Measurements from ENCODE around the gene TTC28.
A peak's percentile ranks its signal among the peaks of the same experiment; 100 is the strongest.

TTC28 gene

GRCh38 chr22:28118957-28119631 lies 560.5 kb downstream of the TTC28 start:
- H3K4me1 ChIP-seq (ENCODE audit: control insufficient read depth in 1 of 2, insufficient read depth in 2 of 2, low read length in 2 of 2): peaks cover 5 to 25% of the 10 kb centered on the region in 2 donors
- H3K4me3 ChIP-seq (ENCODE audit: low read depth in 1 of 2, low read length in 2 of 2): no peak overlapping the region
- H3K27me3 ChIP-seq (ENCODE audit: low read depth, low read length): no peaks in the 10 kb centered on the region
- no peaks in the 10 kb centered on the region for H3K9me3 ChIP-seq (ENCODE audit: control insufficient read depth in 1 of 2, low read length in 2 of 2)
- H3K27ac ChIP-seq (ENCODE audit: low read length): no peak overlapping the region
- no peaks in the 10 kb centered on the region for H3K36me3 ChIP-seq (ENCODE audit: control insufficient read depth in 1 of 2, insufficient read depth in 2 of 2, low read length in 2 of 2)

GRCh38 chr22:28116219-28116673 lies 563.4 kb downstream of the TTC28 start:
- peaks cover 5 to 43% of the 10 kb centered on the region in 2 donors for H3K4me1 ChIP-seq (ENCODE audit: control insufficient read depth in 1 of 2, insufficient read depth in 2 of 2, low read length in 2 of 2)
- H3K27ac ChIP-seq (ENCODE audit: low read length): peak overlapping the region; percentile 50
- H3K9me3 ChIP-seq (ENCODE audit: control insufficient read depth in 1 of 2, low read length in 2 of 2): no peaks in the 10 kb centered on the region
- H3K27me3 ChIP-seq (ENCODE audit: low read depth, low read length): no peaks in the 10 kb centered on the region
- no peaks in the 10 kb centered on the region for H3K36me3 ChIP-seq (ENCODE audit: control insufficient read depth in 1 of 2, insufficient read depth in 2 of 2, low read length in 2 of 2)
- no peak overlapping the region for H3K4me3 ChIP-seq (ENCODE audit: low read depth in 1 of 2, low read length in 2 of 2)

- H3K27ac ChIP-seq (ENCODE audit: low read length): no peak overlapping the region
- no peaks in the 10 kb centered on the region for H3K36me3 ChIP-seq (ENCODE audit: control insufficient read depth in 1 of 2, insufficient read depth in 2 of 2, low read length in 2 of 2)
- no peak overlapping the region for H3K4me3 ChIP-seq (ENCODE audit: low read depth in 1 of 2, low read length in 2 of 2)
- no peaks in the 10 kb centered on the region for H3K27me3 ChIP-seq (ENCODE audit: low read depth, low read length)
- peaks cover 3 to 42% of the 10 kb centered on the region in 2 donors for H3K4me1 ChIP-seq (ENCODE audit: control insufficient read depth in 1 of 2, insufficient read depth in 2 of 2, low read length in 2 of 2)
- H3K9me3 ChIP-seq (ENCODE audit: control insufficient read depth in 1 of 2, low read length in 2 of 2): no peaks in the 10 kb centered on the region
Observed at GRCh38 chr22:28115426-28115825, 564.2 kb downstream of the TTC28 start.

GRCh38 chr22:28112548-28113043 lies 567.0 kb downstream of the TTC28 start:
- Histone ChIP-seq H3K27ac (ENCODE audit: low read length) (no peak overlapping the region), H3K9me3 (ENCODE audit: control insufficient read depth in 1 of 2, low read length in 2 of 2) (no peaks in the 10 kb centered on the region), H3K27me3 (ENCODE audit: low read depth, low read length) (no peaks in the 10 kb centered on the region), H3K4me1 (ENCODE audit: control insufficient read depth in 1 of 2, insufficient read depth in 2 of 2, low read length in 2 of 2) (peaks cover 0 to 35% of the 10 kb centered on the region in 2 donors), H3K36me3 (ENCODE audit: control insufficient read depth in 1 of 2, insufficient read depth in 2 of 2, low read length in 2 of 2) (peaks cover 2 to 5% of the 10 kb centered on the region in 2 donors), H3K4me3 (ENCODE audit: low read depth in 1 of 2, low read length in 2 of 2) (no peak overlapping the region)

GRCh38 chr22:28112190-28112544 lies 567.5 kb downstream of the TTC28 start:
- H3K27me3 ChIP-seq (ENCODE audit: low read depth, low read length): no peaks in the 10 kb centered on the region
- H3K9me3 ChIP-seq (ENCODE audit: control insufficient read depth in 1 of 2, low read length in 2 of 2): no peaks in the 10 kb centered on the region
- peaks cover 3 to 5% of the 10 kb centered on the region in 2 donors for H3K36me3 ChIP-seq (ENCODE audit: control insufficient read depth in 1 of 2, insufficient read depth in 2 of 2, low read length in 2 of 2)
- peaks cover 0 to 35% of the 10 kb centered on the region in 2 donors for H3K4me1 ChIP-seq (ENCODE audit: control insufficient read depth in 1 of 2, insufficient read depth in 2 of 2, low read length in 2 of 2)
- no peak overlapping the region for H3K27ac ChIP-seq (ENCODE audit: low read length)
- H3K4me3 ChIP-seq (ENCODE audit: low read depth in 1 of 2, low read length in 2 of 2): no peak overlapping the region

GRCh38 chr22:28111501-28112189 lies 568.0 kb downstream of the TTC28 start:
- Histone ChIP-seq H3K36me3 (ENCODE audit: control insufficient read depth in 1 of 2, insufficient read depth in 2 of 2, low read length in 2 of 2) (peaks cover 3 to 5% of the 10 kb centered on the region in 2 donors), H3K27me3 (ENCODE audit: low read depth, low read length) (no peaks in the 10 kb centered on the region), H3K27ac (ENCODE audit: low read length) (no peak overlapping the region), H3K4me1 (ENCODE audit: control insufficient read depth in 1 of 2, insufficient read depth in 2 of 2, low read length in 2 of 2) (peaks cover 0 to 30% of the 10 kb centered on the region in 2 donors), H3K9me3 (ENCODE audit: control insufficient read depth in 1 of 2, low read length in 2 of 2) (no peaks in the 10 kb centered on the region), H3K4me3 (ENCODE audit: low read depth in 1 of 2, low read length in 2 of 2) (no peak overlapping the region)

- Histone ChIP-seq H3K27ac (ENCODE audit: low read length) (no peak overlapping the region), H3K27me3 (ENCODE audit: low read depth, low read length) (no peaks in the 10 kb centered on the region), H3K4me3 (ENCODE audit: low read depth in 1 of 2, low read length in 2 of 2) (no peak overlapping the region), H3K36me3 (ENCODE audit: control insufficient read depth in 1 of 2, insufficient read depth in 2 of 2, low read length in 2 of 2) (peaks cover 3 to 11% of the 10 kb centered on the region in 2 donors), H3K9me3 (ENCODE audit: control insufficient read depth in 1 of 2, low read length in 2 of 2) (no peaks in the 10 kb centered on the region), H3K4me1 (ENCODE audit: control insufficient read depth in 1 of 2, insufficient read depth in 2 of 2, low read length in 2 of 2) (peaks cover 0 to 18% of the 10 kb centered on the region in 2 donors)
Observed at GRCh38 chr22:28108851-28109250, 570.8 kb downstream of the TTC28 start.

GRCh38 chr22:28106617-28107016 lies 573.0 kb downstream of the TTC28 start:
- H3K36me3 ChIP-seq (ENCODE audit: control insufficient read depth in 1 of 2, insufficient read depth in 2 of 2, low read length in 2 of 2): peaks cover 3 to 11% of the 10 kb centered on the region in 2 donors
- no peaks in the 10 kb centered on the region for H3K9me3 ChIP-seq (ENCODE audit: control insufficient read depth in 1 of 2, low read length in 2 of 2)
- H3K27ac ChIP-seq (ENCODE audit: low read length): no peak overlapping the region
- peaks cover 0 to 6% of the 10 kb centered on the region in 2 donors for H3K4me1 ChIP-seq (ENCODE audit: control insufficient read depth in 1 of 2, insufficient read depth in 2 of 2, low read length in 2 of 2)
- no peaks in the 10 kb centered on the region for H3K27me3 ChIP-seq (ENCODE audit: low read depth, low read length)
- no peak overlapping the region for H3K4me3 ChIP-seq (ENCODE audit: low read depth in 1 of 2, low read length in 2 of 2)

GRCh38 chr22:28105988-28106387 lies 573.7 kb downstream of the TTC28 start:
- Histone ChIP-seq H3K4me3 (ENCODE audit: low read depth in 1 of 2, low read length in 2 of 2) (no peak overlapping the region), H3K27ac (ENCODE audit: low read length) (no peak overlapping the region), H3K36me3 (ENCODE audit: control insufficient read depth in 1 of 2, insufficient read depth in 2 of 2, low read length in 2 of 2) (peaks cover 3 to 11% of the 10 kb centered on the region in 2 donors), H3K9me3 (ENCODE audit: control insufficient read depth in 1 of 2, low read length in 2 of 2) (no peaks in the 10 kb centered on the region), H3K27me3 (ENCODE audit: low read depth, low read length) (no peaks in the 10 kb centered on the region), H3K4me1 (ENCODE audit: control insufficient read depth in 1 of 2, insufficient read depth in 2 of 2, low read length in 2 of 2) (peaks cover 0 to 4% of the 10 kb centered on the region in 2 donors)

GRCh38 chr22:28105413-28105812 lies 574.2 kb downstream of the TTC28 start:
- Histone ChIP-seq H3K4me1 (ENCODE audit: control insufficient read depth in 1 of 2, insufficient read depth in 2 of 2, low read length in 2 of 2) (peaks cover 0 to 4% of the 10 kb centered on the region in 2 donors), H3K4me3 (ENCODE audit: low read depth in 1 of 2, low read length in 2 of 2) (no peak overlapping the region), H3K27me3 (ENCODE audit: low read depth, low read length) (no peaks in the 10 kb centered on the region), H3K9me3 (ENCODE audit: control insufficient read depth in 1 of 2, low read length in 2 of 2) (no peaks in the 10 kb centered on the region), H3K27ac (ENCODE audit: low read length) (no peak overlapping the region), H3K36me3 (ENCODE audit: control insufficient read depth in 1 of 2, insufficient read depth in 2 of 2, low read length in 2 of 2) (peaks cover 4 to 11% of the 10 kb centered on the region in 2 donors)

- H3K27me3 ChIP-seq (ENCODE audit: low read depth, low read length): no peaks in the 10 kb centered on the region
- no peak overlapping the region for H3K27ac ChIP-seq (ENCODE audit: low read length)
- peaks cover 0 to 4% of the 10 kb centered on the region in 2 donors for H3K4me1 ChIP-seq (ENCODE audit: control insufficient read depth in 1 of 2, insufficient read depth in 2 of 2, low read length in 2 of 2)
- no peaks in the 10 kb centered on the region for H3K9me3 ChIP-seq (ENCODE audit: control insufficient read depth in 1 of 2, low read length in 2 of 2)
- H3K4me3 ChIP-seq (ENCODE audit: low read depth in 1 of 2, low read length in 2 of 2): no peak overlapping the region
- H3K36me3 ChIP-seq (ENCODE audit: control insufficient read depth in 1 of 2, insufficient read depth in 2 of 2, low read length in 2 of 2): peaks cover 6 to 11% of the 10 kb centered on the region in 2 donors
Observed at GRCh38 chr22:28103596-28103995, 576.0 kb downstream of the TTC28 start.

All from muscle layer of duodenum (tissue), 2 donors.